Measurements from ENCODE around the gene MAPK8.

- TF ChIP-seq POLR2AphosphoS5 (IDR thresholded peaks at IDR 0.05), result no peak
- TF ChIP-seq POLR2A (IDR thresholded peaks at IDR 0.05), result no peak
These were observed 78.2 kb downstream of the MAPK8 start for GRCh38 chr10:48384699-48384982.
